ENCODE measurements around the gene ZCCHC7. TPM values are rescaled to one million over a fixed set of nuclear protein-coding genes. Genes with fewer than 3 reads are reported as not detected.

The ZCCHC7 gene
- total and polyA plus RNA-seq, 4 donors: 7.7 to 28.0 (median 12.6) TPM

- no peaks in the 10 kb centered on the region for H3K36me3 ChIP-seq (ENCODE audit: control insufficient read depth in 4 of 4, insufficient read depth in 4 of 4, low read length in 4 of 4)
Measured at GRCh38 chr9:37386988-37387387, 266.6 kb downstream of the ZCCHC7 start.

GRCh38 chr9:37390759-37391158 is 270.4 kb downstream of the ZCCHC7 start:
- Histone ChIP-seq H3K9me3 (ENCODE audit: control insufficient read depth in 4 of 4, insufficient read depth in 3 of 4, low read length in 3 of 4) (peaks cover 0 to 4% (median 0%) of the 10 kb centered on the region in 4 donors), H3K4me3 (no peak overlapping the region), H3K4me1 (ENCODE audit: control insufficient read depth in 5 of 5, insufficient read depth in 5 of 5, low read length in 5 of 5) (no peaks in the 10 kb centered on the region), H3K27ac (ENCODE audit: low read depth in 1 of 2, low read length in 1 of 2) (no peak overlapping the region), H3K9ac (ENCODE audit: insufficient read depth in 1 of 2, low read length in 2 of 2) (no peak overlapping the region), H3K27me3 (ENCODE audit: control insufficient read depth in 3 of 3, insufficient read depth in 3 of 3, low read length in 2 of 3) (no peaks in the 10 kb centered on the region), H3K36me3 (ENCODE audit: control insufficient read depth in 4 of 4, insufficient read depth in 4 of 4, low read length in 4 of 4) (no peaks in the 10 kb centered on the region)
- no peak for DNase-seq
- ATAC-seq (ENCODE audit: insufficient read depth, low FRiP score): no peak
- 40 to 46% methylated on average over 7 of the region's 7 CpGs for WGBS, 2 donors
- no peak for TF ChIP-seq CTCF (IDR thresholded peaks at IDR 0.05; ENCODE audit: control extremely low read depth, extremely low read depth)

More at GRCh38 chr9:37386988-37387387, 266.6 kb downstream of the ZCCHC7 start:
- Histone ChIP-seq H3K9ac (ENCODE audit: insufficient read depth in 1 of 2, low read length in 2 of 2) (no peak overlapping the region), H3K27me3 (ENCODE audit: control insufficient read depth in 3 of 3, insufficient read depth in 3 of 3, low read length in 2 of 3) (no peaks in the 10 kb centered on the region), H3K4me1 (ENCODE audit: control insufficient read depth in 5 of 5, insufficient read depth in 5 of 5, low read length in 5 of 5) (no peaks in the 10 kb centered on the region), H3K4me3 (no peak overlapping the region), H3K9me3 (ENCODE audit: control insufficient read depth in 4 of 4, insufficient read depth in 3 of 4, low read length in 3 of 4) (peaks cover 0 to 2% (median 0%) of the 10 kb centered on the region in 4 donors), H3K27ac (ENCODE audit: low read depth in 1 of 2, low read length in 1 of 2) (no peak overlapping the region)
- 84 to 86% methylated on average over 10 of the region's 10 CpGs for WGBS, 2 donors
- TF ChIP-seq CTCF (IDR thresholded peaks at IDR 0.05; ENCODE audit: control extremely low read depth, extremely low read depth): no peak
- DNase-seq: no peak
- ATAC-seq (ENCODE audit: insufficient read depth, low FRiP score): no peak

- WGBS, 2 donors: 80 to 87% methylated on average over 8 of the region's 8 CpGs
- H3K4me3 ChIP-seq: no peak overlapping the region
- TF ChIP-seq CTCF (IDR thresholded peaks at IDR 0.05; ENCODE audit: control extremely low read depth, extremely low read depth): no peak
- H3K4me1 ChIP-seq (ENCODE audit: control insufficient read depth in 5 of 5, insufficient read depth in 5 of 5, low read length in 5 of 5): no peaks in the 10 kb centered on the region
- H3K27me3 ChIP-seq (ENCODE audit: control insufficient read depth in 3 of 3, insufficient read depth in 3 of 3, low read length in 2 of 3): no peaks in the 10 kb centered on the region
- no peak overlapping the region for H3K9ac ChIP-seq (ENCODE audit: insufficient read depth in 1 of 2, low read length in 2 of 2)
- no peaks in the 10 kb centered on the region for H3K36me3 ChIP-seq (ENCODE audit: control insufficient read depth in 4 of 4, insufficient read depth in 4 of 4, low read length in 4 of 4)
- H3K27ac ChIP-seq (ENCODE audit: low read depth in 1 of 2, low read length in 1 of 2): no peak overlapping the region
- DNase-seq: no peak
- peaks cover 0 to 4% (median 0%) of the 10 kb centered on the region in 4 donors for H3K9me3 ChIP-seq (ENCODE audit: control insufficient read depth in 4 of 4, insufficient read depth in 3 of 4, low read length in 3 of 4)
- ATAC-seq (ENCODE audit: insufficient read depth, low FRiP score): no peak
Measured at GRCh38 chr9:37392272-37392671, 271.9 kb downstream of the ZCCHC7 start.

- H3K4me3 ChIP-seq: no peak overlapping the region
- no peak overlapping the region for H3K27ac ChIP-seq (ENCODE audit: low read depth in 1 of 2, low read length in 1 of 2)
- ATAC-seq (ENCODE audit: insufficient read depth, low FRiP score) (no peak), DNase-seq (no peak)
- TF ChIP-seq CTCF (IDR thresholded peaks at IDR 0.05; ENCODE audit: control extremely low read depth, extremely low read depth): no peak
- WGBS, 2 donors: 66 to 81% methylated on average over 12 of the region's 12 CpGs
- H3K9ac ChIP-seq (ENCODE audit: insufficient read depth in 1 of 2, low read length in 2 of 2): no peak overlapping the region
- H3K36me3 ChIP-seq (ENCODE audit: control insufficient read depth in 4 of 4, insufficient read depth in 4 of 4, low read length in 4 of 4): no peaks in the 10 kb centered on the region
- peaks cover 0 to 2% (median 0%) of the 10 kb centered on the region in 4 donors for H3K9me3 ChIP-seq (ENCODE audit: control insufficient read depth in 4 of 4, insufficient read depth in 3 of 4, low read length in 3 of 4)
- no peaks in the 10 kb centered on the region for H3K27me3 ChIP-seq (ENCODE audit: control insufficient read depth in 3 of 3, insufficient read depth in 3 of 3, low read length in 2 of 3)
- H3K4me1 ChIP-seq (ENCODE audit: control insufficient read depth in 5 of 5, insufficient read depth in 5 of 5, low read length in 5 of 5): no peaks in the 10 kb centered on the region
Measured at GRCh38 chr9:37395229-37395628, 274.9 kb downstream of the ZCCHC7 start.

Data from lung (tissue), 12 donors.